Measurements from ENCODE around the gene MAP3K6. TPM values are rescaled to one million over a fixed set of nuclear protein-coding genes. Genes with fewer than 3 reads are reported as not detected.

Gene MAP3K6
- total and polyA plus RNA-seq, 4 donors: 1.3 to 8.3 (median 4.0) TPM

- Histone ChIP-seq H3K36me3 (ENCODE audit: control insufficient read depth in 4 of 4, insufficient read depth in 3 of 4, low read depth in 1 of 4, low read length in 3 of 4) (no peaks in the 10 kb centered on the region), H3K9ac (ENCODE audit: low read depth in 1 of 2, low read length in 2 of 2) (no peak overlapping the region), H3K27me3 (ENCODE audit: control insufficient read depth in 4 of 4, insufficient read depth in 4 of 4, low read length in 3 of 4) (no peaks in the 10 kb centered on the region), H3K27ac (ENCODE audit: low read depth in 1 of 2, low read length in 2 of 2) (no peak overlapping the region), H3K4me1 (ENCODE audit: control insufficient read depth in 4 of 4, insufficient read depth in 4 of 4, low read length in 3 of 4) (peaks cover 0 to 15% (median 11%) of the 10 kb centered on the region in 4 donors), H3K9me3 (ENCODE audit: control insufficient read depth in 4 of 4, low read length in 3 of 4) (no peaks in the 10 kb centered on the region), H3K4me3 (ENCODE audit: low read depth in 1 of 3, low read length in 3 of 3) (no peak overlapping the region)
- WGBS: 93% methylated on average over 12 of the region's 12 CpGs
- no peak for DNase-seq (ENCODE audit: low spot score)
- no peak for TF ChIP-seq ATF3 (IDR thresholded peaks at IDR 0.05)
- TF ChIP-seq JUND (IDR thresholded peaks at IDR 0.05): no peak
- TF ChIP-seq SP1 (IDR thresholded peaks at IDR 0.05): no peak
- no peak for TF ChIP-seq FOXA1 (IDR thresholded peaks at IDR 0.05)
- no peak for TF ChIP-seq NR2F2 (IDR thresholded peaks at IDR 0.05)
- no peak for TF ChIP-seq EGR1 (IDR thresholded peaks at IDR 0.05; ENCODE audit: low read depth in 2 of 2)
- TF ChIP-seq GABPA (IDR thresholded peaks at IDR 0.05 in 1 of 2, conservative IDR thresholded peaks at IDR 0.05 in 1 of 2): no peak
- no peak for TF ChIP-seq TAF1 (conservative IDR thresholded peaks at IDR 0.05)
- TF ChIP-seq HNF4G (IDR thresholded peaks at IDR 0.05): no peak
Measured at GRCh38 chr1:27345272-27345671, 21.5 kb downstream of the MAP3K6 start.

GRCh38 chr1:27343639-27344025 lies 23.1 kb downstream of the MAP3K6 start:
- Histone ChIP-seq H3K9ac (ENCODE audit: low read depth in 1 of 2, low read length in 2 of 2) (no peak overlapping the region), H3K9me3 (ENCODE audit: control insufficient read depth in 4 of 4, low read length in 3 of 4) (no peaks in the 10 kb centered on the region), H3K4me1 (ENCODE audit: control insufficient read depth in 4 of 4, insufficient read depth in 4 of 4, low read length in 3 of 4) (no peaks in the 10 kb centered on the region), H3K27me3 (ENCODE audit: control insufficient read depth in 4 of 4, insufficient read depth in 4 of 4, low read length in 3 of 4) (no peaks in the 10 kb centered on the region), H3K27ac (ENCODE audit: low read depth in 1 of 2, low read length in 2 of 2) (no peak overlapping the region), H3K4me3 (ENCODE audit: low read depth in 1 of 3, low read length in 3 of 3) (no peak overlapping the region), H3K36me3 (ENCODE audit: control insufficient read depth in 4 of 4, insufficient read depth in 3 of 4, low read depth in 1 of 4, low read length in 3 of 4) (no peaks in the 10 kb centered on the region)
- 78% methylated on average over 5 of the region's 5 CpGs for WGBS
- TF ChIP-seq CTCF (IDR thresholded peaks at IDR 0.05; ENCODE audit: low read depth, low read length, missing input control): no peak
- no peak for TF ChIP-seq RXRA (IDR thresholded peaks at IDR 0.05)
- no peak for TF ChIP-seq HNF4A (conservative IDR thresholded peaks at IDR 0.05)
- TF ChIP-seq MAX (IDR thresholded peaks at IDR 0.05): no peak
- TF ChIP-seq ATF3 (IDR thresholded peaks at IDR 0.05): no peak
- no peak for TF ChIP-seq RAD21 (IDR thresholded peaks at IDR 0.05)
- no peak for TF ChIP-seq REST (IDR thresholded peaks at IDR 0.05)
- TF ChIP-seq GABPA (IDR thresholded peaks at IDR 0.05 in 1 of 2, conservative IDR thresholded peaks at IDR 0.05 in 1 of 2): no peak
- no peak for TF ChIP-seq YY1 (IDR thresholded peaks at IDR 0.05)
- no peak for TF ChIP-seq FOXA2 (IDR thresholded peaks at IDR 0.05)
- no peak for TF ChIP-seq SP1 (IDR thresholded peaks at IDR 0.05)
- no peak for TF ChIP-seq ZBTB33 (IDR thresholded peaks at IDR 0.05)
- no peak for TF ChIP-seq NR2F2 (IDR thresholded peaks at IDR 0.05)
- no peak for TF ChIP-seq TAF1 (conservative IDR thresholded peaks at IDR 0.05)
- TF ChIP-seq FOXA1 (IDR thresholded peaks at IDR 0.05): no peak
- TF ChIP-seq JUND (IDR thresholded peaks at IDR 0.05): no peak
- no peak for TF ChIP-seq HNF4G (IDR thresholded peaks at IDR 0.05)
- TF ChIP-seq EGR1 (IDR thresholded peaks at IDR 0.05; ENCODE audit: low read depth in 2 of 2): no peak
- DNase-seq (ENCODE audit: low spot score): no peak

Data from liver (tissue), 9 donors.